Heart right ventricle (tissue), 16 donors: ENCODE measurements around the gene RASSF8. TPM values are rescaled to one million over a fixed set of nuclear protein-coding genes. Genes with fewer than 3 reads are reported as not detected.

Experiments
- ATAC-seq, 8 donors: fragments of 200-7000 bp; cut with Tn5 transposase; one replicate each; pipeline ENCODE4 v1.9.1; 2020; ENCODE audit warnings: mild to moderate bottlenecking in 8 of 8, moderate library complexity in 8 of 8, moderate number of reproducible peaks in 1 of 8
- DNase-seq, 2 donors: peaks; one replicate each; pipeline ENCODE4 v3.0.0-alpha.2; 2020
- H3K27ac ChIP-seq, 10 donors: fragments of 200-600 bp; sonication (generic) in 2 of 10; one replicate each; pipeline versions ENCODE4 v1.5.0 to v1.8.0; 2020 to 2022; ENCODE audit warnings: mild to moderate bottlenecking in 3 of 10
- H3K27me3 ChIP-seq, 7 donors: fragments of 200-600 bp; one replicate each; pipeline ENCODE4 v1.8.0; 2021 to 2022; ENCODE audit warnings: mild to moderate bottlenecking in 2 of 7
- H3K36me3 ChIP-seq, 9 donors: fragments of 200-600 bp; sonication (generic) in 1 of 9; one replicate each; pipeline versions ENCODE4 v1.5.0 to v1.8.0; 2020 to 2022; ENCODE audit warnings: mild to moderate bottlenecking in 2 of 9
- H3K4me1 ChIP-seq, 9 donors: fragments of 200-600 bp; sonication (generic) in 1 of 9; one replicate each; pipeline versions ENCODE4 v1.5.0 to v1.8.0; 2020 to 2022; ENCODE audit warnings: mild to moderate bottlenecking in 4 of 9
- H3K4me3 ChIP-seq, 10 donors: fragments of 200-600 bp; sonication (generic) in 2 of 10; one replicate each; pipeline versions ENCODE4 v1.5.0 to v1.8.0; 2020 to 2022; ENCODE audit warnings: mild to moderate bottlenecking in 7 of 10, moderate library complexity in 2 of 10
- H3K9me3 ChIP-seq, 11 donors: fragments of 200-600 bp in 10 of 11; sonication (generic) in 2 of 11; one replicate each; pipeline versions ENCODE4 v1.5.0 to v1.8.0; 2013 to 2022; ENCODE audit warnings: mild to moderate bottlenecking in 2 of 11, control low read depth in 1 of 11, moderate library complexity in 1 of 11
- CTCF ChIP-seq, 9 donors: fragments of 200-600 bp; sonication (generic) in 2 of 9; IDR thresholded peaks; one replicate each; pipeline versions ENCODE4 v1.5.0 to v1.8.0; 2021 to 2022; ENCODE audit warnings: antibody characterized with exemption in 9 of 9, mild to moderate bottlenecking in 5 of 9, moderate library complexity in 1 of 9
- WGBS, 2 donors: extraction: QIAGEN DNeasy Blood & Tissue Kit; methylation state at CpG; one replicate each; pipeline ENCODE4 v1.1.7; 2013; ENCODE audit warnings: inconsistent platforms in 1 of 2; 5-methylcytosine and 5-hydroxymethylcytosine counted together
- intact Hi-C, 10 donors: fragments of 100-400 bp; cut with DNase I; formaldehyde crosslinking; loops; one replicate each; pipeline versions ENCODE4 v1.11.1 to v1.14.2; 2022
- polyA plus RNA-seq, 2 donors: library from polyadenylated mRNA; stranded (reverse); fragments of 200-250 nt; gene quantifications; one replicate each; pipeline ENCODE4 v1.2.3, GENCODE V29; 2013
- total RNA-seq, 10 donors: library from RNA; stranded (reverse); fragmentation: NEBNext Ultra II Directional in 3 of 10; extraction: Animal tissue kit (Norgen Biotek cat#: 25700) in 3 of 10; gene quantifications; one replicate each; pipeline versions ENCODE4 v1.2.1 to v1.2.4, GENCODE V29; 2021 to 2023
- donor health status: Arrhythmogenic right ventricular cardiomyopathy.
- donor health status: ischemic (EF 13 %, LVEDD 7.1; RV severe dilation, severe dysfunction).
- donor health status: healthy with polysubstance abuse.
- donor health status: DM: no; HTN: yes; CAD: no.
- donor health status: DM: no; HTN: no; CAD: no.
- donor health status: ischemic (EF 25% LVEDD 6.9; RV normal size, moderate dysfunction).
- donor health status: ischemic (EF 25% LVEDD 5.7; RV mildly dilated, moderate dysfunction).
- donor health status: healthy.
- donor health status: DM: yes; HTN: yes; CAD: no.
- donor health status: Ischemic cardiomyopathy.
- donor health status: ischemic (EF 35%, LVEDD 5.7; RV mildly dilated, moderate dysfunction).
- donor health status: nonischemic (EF 11% LVEDD 7.7; RV severe dilation, severe dysfunction).
- donor health status: DM: yes; HTN: yes; CAD: no.
- donor health status: PGD.
- donor health status: ischemic (EF 29% LVEDD 5.4; RV normal size, mild dysfunction).
- donor health status: nonischemic (EF 23%, LVEDD 6.1; RV moderate dilation, normal function).

The RASSF8 gene
- total and polyA plus RNA-seq, 12 donors, result 5.7 to 43.9 (median 28.9) TPM

- Histone ChIP-seq H3K4me1 (peaks cover 0 to 38% (median 14%) of the 10 kb centered on the region in 9 donors), H3K4me3 (no peak overlapping the region), H3K27me3 (no peaks in the 10 kb centered on the region), H3K27ac (peak overlapping the region in 2 of 10 donors; percentile 9 to 10), H3K9me3 (no peaks in the 10 kb centered on the region), H3K36me3 (no peaks in the 10 kb centered on the region)
- 51 to 60% methylated on average over 4 of the region's 4 CpGs for WGBS, 2 donors
- TF ChIP-seq CTCF (IDR thresholded peaks at IDR 0.05), result peak; percentile 68 to 94 (median 85)
- DNase-seq (peak in 1 of 2 donors; percentile 32), ATAC-seq (peak in 7 of 8 donors; percentile 56 to 76 (median 68))
- intact Hi-C loops, result loop anchor here in 9 of 10 donors (2.0 to 10.0 kb wide), 7 partner anchors 67 to 594 kb away; partner anchors contain the start of gene RASSF8 (in 1 of the 9)
Measured at GRCh38 chr12:26028953-26029735, 70.7 kb downstream of the RASSF8 start.

DNA sequence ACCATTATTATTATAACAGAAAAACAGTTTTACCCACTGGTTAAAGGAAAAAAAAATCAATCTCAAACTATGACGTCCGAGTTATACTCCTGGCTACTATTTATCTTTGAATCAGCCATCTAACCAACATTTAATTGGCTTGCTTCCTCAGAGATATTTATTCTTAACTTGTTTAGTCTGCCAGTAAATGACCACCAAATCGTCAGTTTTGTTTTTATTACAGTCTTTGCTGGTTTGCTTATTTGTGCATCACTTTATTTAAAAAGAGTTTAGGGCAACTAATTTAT, 71.2 kb downstream of the RASSF8 start:
- no peak for ATAC-seq
- Histone ChIP-seq H3K4me1 (peaks cover 0 to 38% (median 15%) of the 10 kb centered on the region in 9 donors), H3K27me3 (no peaks in the 10 kb centered on the region), H3K36me3 (no peaks in the 10 kb centered on the region), H3K9me3 (no peaks in the 10 kb centered on the region), H3K27ac (peak overlapping the region in 2 of 10 donors; percentile 9 to 10), H3K4me3 (no peak overlapping the region)
- 53 to 67% methylated on average over 3 of the region's 3 CpGs for WGBS, 2 donors
- TF ChIP-seq CTCF (IDR thresholded peaks at IDR 0.05), result no peak
- DNase-seq, result no peak
- intact Hi-C loops, result loop anchor here (2.0 to 10.0 kb wide), 7 partner anchors 67 to 595 kb away; partner anchors contain the start of gene RASSF8 (in 2 of the 10)

GRCh38 chr12:26030371-26030770, 71.9 kb downstream of the RASSF8 start:
- ATAC-seq (no peak), DNase-seq (no peak)
- no peaks in the 10 kb centered on the region for H3K36me3 ChIP-seq
- no peak overlapping the region for H3K27ac ChIP-seq
- no peaks in the 10 kb centered on the region for H3K9me3 ChIP-seq
- H3K4me1 ChIP-seq, result peaks cover 0 to 38% (median 15%) of the 10 kb centered on the region in 9 donors
- WGBS, 2 donors, result 82 to 85% methylated on average over 3 of the region's 3 CpGs
- H3K4me3 ChIP-seq, result no peak overlapping the region
- intact Hi-C loops, result loop anchor here in 2 of 10 donors (5.0 kb wide), 2 partner anchors 73 to 593 kb away; partner anchors contain the start of gene RASSF8 (in 1 of the 2)
- H3K27me3 ChIP-seq, result no peaks in the 10 kb centered on the region
- no peak for TF ChIP-seq CTCF (IDR thresholded peaks at IDR 0.05)

DNA sequence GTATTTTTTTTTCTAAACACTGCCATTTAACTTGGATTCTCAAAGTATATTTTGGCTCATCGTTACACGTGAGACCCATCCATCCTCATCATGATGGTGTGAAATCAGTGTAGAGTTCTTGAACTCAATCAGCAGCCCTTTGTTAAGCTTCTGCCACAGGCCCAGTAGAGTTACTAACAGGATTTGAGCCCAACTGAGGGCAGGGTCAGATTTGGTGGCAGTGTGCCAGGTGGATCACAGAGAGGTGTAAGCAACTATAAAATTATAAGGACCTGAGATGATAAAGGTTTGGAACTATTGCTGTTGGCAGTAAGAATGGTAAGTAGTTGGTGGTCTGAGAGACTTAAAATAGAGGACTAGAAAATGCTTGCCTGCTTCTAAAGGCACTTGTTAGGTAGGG, 72.8 kb downstream of the RASSF8 start:
- no peak overlapping the region for H3K27ac ChIP-seq

More for the DNA sequence above, 72.8 kb downstream of the RASSF8 start:
- no peak for TF ChIP-seq CTCF (IDR thresholded peaks at IDR 0.05)
- no peak for ATAC-seq
- Histone ChIP-seq H3K36me3 (no peaks in the 10 kb centered on the region), H3K4me1 (peaks cover 0 to 38% (median 15%) of the 10 kb centered on the region in 9 donors), H3K4me3 (no peak overlapping the region), H3K27me3 (no peaks in the 10 kb centered on the region), H3K9me3 (no peaks in the 10 kb centered on the region)
- DNase-seq, result no peak
- intact Hi-C loops, result loop anchor here in 2 of 10 donors (5.0 kb wide), 2 partner anchors 74 to 594 kb away; partner anchors contain the start of gene RASSF8 (in 1 of the 2)
- 91 to 93% methylated on average over 2 of the region's 2 CpGs for WGBS, 2 donors
